Colon (tissue), 2 donors: ENCODE results near the gene MRM3.
"Not testable (repeated sequence)": the region's sequence is repeated elsewhere in the genome, so short reads cannot be mapped to it uniquely, and the experiment has no call there.

Experiments
- FAIRE-seq: peaks from 2 replicates; lab custom pipeline; 2012; peaks lifted over from hg19 to GRCh38; lab: Jason Lieb, UNC
- donor health status: control.
- donor health status: control.

Gene MRM3

GRCh38 chr17:825216-825615 is 43.1 kb downstream of the MRM3 start:
- FAIRE-seq, result no peak

GRCh38 chr17:826778-827177 is 44.6 kb downstream of the MRM3 start:
- no peak for FAIRE-seq

- no peak for FAIRE-seq
Measured at GRCh38 chr17:828761-829160, 46.6 kb downstream of the MRM3 start.

GRCh38 chr17:829614-830013 is 47.5 kb downstream of the MRM3 start:
- not testable (repeated sequence) for FAIRE-seq

- no peak for FAIRE-seq
Measured at GRCh38 chr17:830381-830780, 48.2 kb downstream of the MRM3 start.

GRCh38 chr17:830950-831349 is 48.8 kb downstream of the MRM3 start:
- FAIRE-seq, result no peak

GRCh38 chr17:834136-834535 is 52.0 kb downstream of the MRM3 start:
- FAIRE-seq, result no peak

- FAIRE-seq, result no peak
Measured at GRCh38 chr17:835263-835662, 53.1 kb downstream of the MRM3 start.

- not testable (repeated sequence) for FAIRE-seq
Measured at GRCh38 chr17:835721-836120, 53.6 kb downstream of the MRM3 start.

- no peak for FAIRE-seq
Measured at GRCh38 chr17:836151-836550, 54.0 kb downstream of the MRM3 start.

- FAIRE-seq, result no peak
Measured at GRCh38 chr17:838486-838885, 56.3 kb downstream of the MRM3 start.

GRCh38 chr17:841313-841712 is 59.2 kb downstream of the MRM3 start:
- FAIRE-seq, result no peak
